ENCODE results near the gene OGFRL1. TPM values are rescaled to one million over a fixed set of nuclear protein-coding genes. Genes with fewer than 3 reads are reported as not detected.

The OGFRL1 gene
- total and polyA plus RNA-seq, 2 of the 13 experiments (the other 11 are each of a cell fraction or from before 2014, with no cell fraction given): 0.26 to 0.80 TPM

DNA sequence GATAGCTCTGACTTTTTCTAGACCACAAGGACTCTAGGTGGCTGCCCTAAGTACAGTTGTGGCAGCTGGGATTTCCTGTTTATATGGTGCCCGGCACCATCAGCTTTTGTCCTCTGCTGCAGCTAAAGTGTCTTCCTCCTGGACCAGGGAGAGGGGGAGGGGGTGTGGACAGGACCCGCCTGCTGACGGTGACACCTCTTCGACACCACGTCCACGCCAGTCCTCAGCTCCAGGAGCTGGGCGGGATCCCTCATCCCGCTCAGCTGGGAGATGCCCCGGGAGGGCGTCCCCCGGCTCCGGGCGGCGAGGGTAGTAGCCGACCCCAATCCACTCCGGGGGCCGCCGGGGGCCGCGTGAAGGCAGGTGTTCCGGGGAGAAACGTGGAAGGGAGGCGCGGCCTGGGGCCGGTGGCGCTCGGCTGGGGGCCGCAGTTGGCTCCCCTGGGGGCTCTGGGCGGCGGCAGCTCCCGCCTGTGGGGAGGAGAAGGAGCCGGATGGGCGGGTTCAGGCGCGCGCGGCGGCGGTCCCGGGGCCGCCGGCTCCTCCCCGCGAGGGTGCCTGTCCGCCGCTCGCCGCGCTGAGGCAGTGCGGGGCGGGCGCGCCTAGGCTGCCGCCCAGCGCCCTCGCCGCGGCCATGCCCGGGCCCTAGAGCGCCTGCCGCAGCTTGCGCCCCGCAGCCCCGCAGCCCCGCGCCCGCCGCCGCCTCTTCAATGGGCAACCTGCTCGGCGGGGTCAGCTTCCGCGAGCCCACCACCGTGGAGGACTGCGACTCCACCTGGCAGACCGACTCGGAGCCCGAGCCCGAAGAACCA, at the start of gene OGFRL1 (continued):
- TF ChIP-seq KDM5B (CRISPR knock-in tag; IDR thresholded peaks at IDR 0.05; ENCODE audit: borderline replicate concordance) (peak; percentile 42; the same call in 1 of the 2 replicates), TBX2 (CRISPR knock-in tag; IDR thresholded peaks at IDR 0.05; ENCODE audit: borderline replicate concordance) (0 out of 2 replicates have a peak, but pooled peaks have one; percentile 39), ZNF678 (CRISPR knock-in tag; IDR thresholded peaks at IDR 0.05) (no peak), FOXP1 (IDR thresholded peaks at IDR 0.05) (no peak), FOXP1 (CRISPR knock-in tag; IDR thresholded peaks at IDR 0.05) (no peak), SP140L (CRISPR knock-in tag; IDR thresholded peaks at IDR 0.05; ENCODE audit: borderline replicate concordance) (no peak), PHB2 (IDR thresholded peaks at IDR 0.05; ENCODE audit: partially characterized antibody) (no peak), PHF5A (CRISPR knock-in tag; IDR thresholded peaks at IDR 0.05; ENCODE audit: low read depth, unreplicated experiment) (no peak), PHF20 (CRISPR knock-in tag; IDR thresholded peaks at IDR 0.05) (no peak), FOSL2 (CRISPR knock-in tag; IDR thresholded peaks at IDR 0.05) (no peak), SNAI1 (CRISPR knock-in tag; IDR thresholded peaks at IDR 0.05; ENCODE audit: borderline replicate concordance) (no peak), ZNF614 (CRISPR knock-in tag; IDR thresholded peaks at IDR 0.05; ENCODE audit: borderline replicate concordance) (no peak), CSRNP2 (CRISPR knock-in tag; conservative IDR thresholded peaks at IDR 0.05; ENCODE audit: low read depth) (no peak), SPEN (CRISPR knock-in tag; IDR thresholded peaks at IDR 0.05; ENCODE audit: low read depth) (no peak), ZNF362 (CRISPR knock-in tag; IDR thresholded peaks at IDR 0.05; ENCODE audit: borderline replicate concordance) (no peak), ZBTB7B (CRISPR knock-in tag; IDR thresholded peaks at IDR 0.05) (0 out of 2 replicates have a peak, but pooled peaks have one; percentile 29), ZBTB20 (CRISPR knock-in tag; IDR thresholded peaks at IDR 0.05; ENCODE audit: borderline replicate concordance, low read depth) (no peak), ZNF577 (CRISPR knock-in tag; IDR thresholded peaks at IDR 0.05; ENCODE audit: borderline replicate concordance, low read depth) (no peak), ZNF558 (CRISPR knock-in tag; IDR thresholded peaks at IDR 0.05; ENCODE audit: borderline replicate concordance) (no peak), ZNF337 (CRISPR knock-in tag; IDR thresholded peaks at IDR 0.05; ENCODE audit: borderline replicate concordance, low read depth) (no peak), ZSCAN5A (CRISPR knock-in tag; IDR thresholded peaks at IDR 0.05; ENCODE audit: borderline replicate concordance) (no peak), ARHGAP35 (CRISPR knock-in tag; IDR thresholded peaks at IDR 0.05; ENCODE audit: borderline replicate concordance) (no peak), HMG20B (CRISPR knock-in tag; conservative IDR thresholded peaks at IDR 0.05) (no peak)

Data from HepG2 (cell line).